IMR-90 (cell line): ENCODE results near the gene KLHL7. TPM values are rescaled to one million over a fixed set of nuclear protein-coding genes. Genes with fewer than 3 reads are reported as not detected.

ENCODE experiments used
- ATAC-seq: fragments of 200-7000 bp; cut with Tn5 transposase; 2 replicates; pipeline ENCODE4 v1.9.1; 2020; ENCODE audit warnings: low read depth, mild to moderate bottlenecking, moderate library complexity
- BruUV-seq: library from RNA; stranded (reverse); fragments of 400-500 nt; replicated peaks from 2 replicates; lab custom pipeline; 2021; lab: Mats Ljungman, UMichigan
- CTCF ChIA-PET: fragments of 300-600 bp; formaldehyde crosslinking; extraction: SDS; loops from one replicate; lab custom pipeline; 2021; ENCODE audit warnings: antibody characterized with exemption; lab: Yijun Ruan, JAX
- POLR2A ChIA-PET: fragments of 300-600 bp; sonication (Branson Sonifier 250); formaldehyde crosslinking; loops from one replicate; lab custom pipeline; 2022; ENCODE audit warnings: antibody characterized with exemption; ENCODE audit not compliant: unreplicated experiment; lab: Charles Lee
- DNase-seq: peaks from one replicate; pipeline ENCODE4 v3.0.0; 2013
- H2AFZ ChIP-seq: replicated peaks from 2 replicates; pipeline ENCODE3; 2013; ENCODE audit warnings: low read length, mild to moderate bottlenecking; ENCODE audit not compliant: poor library complexity
- H2AK5ac ChIP-seq: 2 replicates; pipeline ENCODE4 v1.6.1; 2013; ENCODE audit warnings: low read depth, low read length, inconsistent platforms
- H2AK9ac ChIP-seq: replicated peaks from 2 replicates; pipeline ENCODE3; 2013; ENCODE audit warnings: mild to moderate bottlenecking, low read depth, low read length, moderate library complexity; ENCODE audit not compliant: poor library complexity
- H2BK120ac ChIP-seq: 2 replicates; pipeline ENCODE4 v1.6.1; 2013; ENCODE audit warnings: low read depth, low read length, inconsistent platforms
- H2BK15ac ChIP-seq: 3 replicates; pipeline ENCODE4 v1.6.1; 2013; ENCODE audit warnings: low read depth, low read length, inconsistent platforms
- H2BK20ac ChIP-seq: 2 replicates; pipeline ENCODE4 v1.6.1; 2013; ENCODE audit warnings: low read depth, mild to moderate bottlenecking, inconsistent platforms, low read length, moderate library complexity
- H2BK5ac ChIP-seq: 2 replicates; pipeline ENCODE4 v1.6.1; 2013; ENCODE audit warnings: mild to moderate bottlenecking, low read depth, low read length, inconsistent platforms; ENCODE audit not compliant: poor library complexity, severe bottlenecking
- H3K14ac ChIP-seq: replicated peaks from 2 replicates; pipeline ENCODE4 v1.6.1; 2013; ENCODE audit warnings: low read depth, low read length, inconsistent platforms
- H3K18ac ChIP-seq: 2 replicates; pipeline ENCODE4 v1.6.1; 2013; ENCODE audit warnings: low read depth, low read length, control low read depth
- H3K23ac ChIP-seq: 2 replicates; pipeline ENCODE4 v1.6.1; 2013; ENCODE audit warnings: low read depth, low read length, inconsistent platforms
- H3K27ac ChIP-seq: 2 replicates; pipeline ENCODE4 v1.5.1; 2013; ENCODE audit warnings: mild to moderate bottlenecking, control low read depth, low read length; ENCODE audit not compliant: insufficient read depth
- H3K27me3 ChIP-seq: 2 replicates; pipeline ENCODE4 v1.6.1; 2013; ENCODE audit warnings: low read length; ENCODE audit not compliant: control insufficient read depth, insufficient read depth
- H3K36me3 ChIP-seq: 2 replicates; pipeline ENCODE4 v1.6.1; 2013; ENCODE audit warnings: low read length, mixed read lengths; ENCODE audit not compliant: control insufficient read depth, insufficient read depth
- H3K4ac ChIP-seq: 2 replicates; pipeline ENCODE4 v1.6.1; 2013; ENCODE audit warnings: low read depth, low read length, inconsistent platforms
- H3K4me1 ChIP-seq: 2 replicates; pipeline ENCODE4 v1.6.1; 2013; ENCODE audit warnings: low read length, mixed read lengths; ENCODE audit not compliant: control insufficient read depth, insufficient read depth
- H3K4me2 ChIP-seq: 2 replicates; pipeline ENCODE4 v1.6.1; 2013; ENCODE audit warnings: low read depth, mild to moderate bottlenecking, control low read depth, low read length, moderate library complexity
- H3K4me3 ChIP-seq: 2 replicates; pipeline ENCODE4 v1.5.1; 2013; ENCODE audit warnings: low read depth, mild to moderate bottlenecking, control low read depth, low read length, moderate library complexity; ENCODE audit not compliant: insufficient read depth
- H3K56ac ChIP-seq: 2 replicates; pipeline ENCODE4 v1.6.1; 2013; ENCODE audit warnings: low read length, inconsistent platforms; ENCODE audit not compliant: insufficient read depth; ENCODE audit errors: extremely low read depth
- H3K79me1 ChIP-seq, 2 experiments: 2 replicates each; pipeline ENCODE4 v1.6.1; 2013; ENCODE audit warnings: low read length in 2 of 2, inconsistent platforms in 1 of 2, low read depth in 1 of 2
- H3K9ac ChIP-seq: 2 replicates; pipeline ENCODE4 v1.6.1; 2013; ENCODE audit warnings: low read depth, low read length, control low read depth
- H3K9me1 ChIP-seq: 2 replicates; pipeline ENCODE4 v1.6.1; 2013; ENCODE audit warnings: low read length, inconsistent platforms; ENCODE audit not compliant: insufficient read depth
- H3K9me3 ChIP-seq: 2 replicates; pipeline ENCODE4 v1.6.1; 2013; ENCODE audit warnings: low read length; ENCODE audit not compliant: control insufficient read depth, insufficient read depth
- H4K20me1 ChIP-seq: 2 replicates; pipeline ENCODE4 v1.6.1; 2013; ENCODE audit warnings: low read length, inconsistent platforms; ENCODE audit not compliant: insufficient read depth
- H4K5ac ChIP-seq: 2 replicates; pipeline ENCODE4 v1.6.1; 2013; ENCODE audit warnings: mild to moderate bottlenecking, low read depth, low read length, control low read depth
- H4K8ac ChIP-seq, 2 experiments: 2 replicates each; pipeline ENCODE4 v1.6.1; 2013; ENCODE audit warnings: low read depth in 2 of 2, low read length in 2 of 2, control low read depth in 1 of 2, inconsistent platforms in 1 of 2
- H4K91ac ChIP-seq: 2 replicates; pipeline ENCODE4 v1.6.1; 2013; ENCODE audit warnings: low read depth, low read length, inconsistent platforms; ENCODE audit not compliant: insufficient read depth
- CEBPB ChIP-seq: IDR thresholded peaks from 2 replicates; pipeline ENCODE4 v1.6.1; 2012; ENCODE audit warnings: low read depth, low read length, improper control_type of control experiment
- ELK1 ChIP-seq: fragments of 150-350 bp; IDR thresholded peaks from 2 replicates; pipeline ENCODE4 v1.6.1; 2016; ENCODE audit warnings: low read depth, mild to moderate bottlenecking, low read length, moderate library complexity, borderline replicate concordance
- FOS ChIP-seq: fragments of 150-350 bp; IDR thresholded peaks from 2 replicates; pipeline ENCODE4 v1.6.1; 2016; ENCODE audit warnings: low read depth, low read length
- MAZ ChIP-seq: IDR thresholded peaks from 2 replicates; pipeline ENCODE4 v1.6.1; 2012; ENCODE audit warnings: low read depth, mild to moderate bottlenecking, low read length, improper control_type of control experiment, moderate library complexity, borderline replicate concordance
- MXI1 ChIP-seq: IDR thresholded peaks from 2 replicates; pipeline ENCODE4 v1.6.1; 2012; ENCODE audit warnings: low read depth, mild to moderate bottlenecking, low read length, moderate library complexity, borderline replicate concordance
- NFE2L2 ChIP-seq: fragments of 150-350 bp; IDR thresholded peaks from 2 replicates; pipeline ENCODE4 v1.6.1; 2016; ENCODE audit warnings: low read depth, mild to moderate bottlenecking, low read length
- RAD21 ChIP-seq: IDR thresholded peaks from 2 replicates; pipeline ENCODE4 v1.6.1; 2012; ENCODE audit warnings: low read length, improper control_type of control experiment
- RCOR1 ChIP-seq: IDR thresholded peaks from 2 replicates; pipeline ENCODE4 v1.6.1; 2012; ENCODE audit warnings: mild to moderate bottlenecking, low read length, improper control_type of control experiment; ENCODE audit not compliant: insufficient replicate concordance
- RFX5 ChIP-seq: IDR thresholded peaks from 2 replicates; pipeline ENCODE4 v1.8.0; 2012; ENCODE audit warnings: low read depth, mild to moderate bottlenecking, low read length, moderate library complexity
- SMC3 ChIP-seq: fragments of 150-350 bp; IDR thresholded peaks from 2 replicates; pipeline ENCODE4 v1.6.1; 2016; ENCODE audit warnings: low read depth, mild to moderate bottlenecking, antibody characterized with exemption, low read length, moderate library complexity
- WGBS, 2 experiments: methylation state at CpG; one replicate each; pipeline versions ENCODE4 v1.1.5 to v1.1.7; 2013; ENCODE audit warnings: missing lambda C conversion rate in 2 of 2; ENCODE audit not compliant: insufficient read length in 1 of 2; ENCODE audit errors: extremely low coverage in 2 of 2; 5-methylcytosine and 5-hydroxymethylcytosine counted together
- dilution Hi-C: fragments of 300-500 bp; cut with HindIII; formaldehyde crosslinking; loops from one replicate; pipeline ENCODE4 v1.14.3; 2018; ENCODE audit warnings: low sequenced_read_pairs; ENCODE audit not compliant: unreplicated experiment
- in situ Hi-C: fragments of 300-500 bp; cut with MboI; formaldehyde crosslinking; loops from 3 replicates; pipeline ENCODE4 v1.14.3; 2019; ENCODE audit warnings: low sequenced_read_pairs, inconsistent platforms, mixed read lengths
- intact Hi-C: fragments of 100-400 bp; cut with micrococcal nuclease; formaldehyde crosslinking; loops from 2 replicates; pipeline ENCODE4 v1.10.0; 2022
- polyA plus RNA-seq, 3 experiments: library from polyadenylated mRNA; depleted of rRNA; stranded (reverse); fragments of >200 nt; gene quantifications; 2 replicates each; pipeline ENCODE4 v1.2.3, GENCODE V29; 2012; ENCODE audit warnings: low replicate concordance in 1 of 3
- total RNA-seq: library from RNA; depleted of rRNA; stranded (reverse); fragments of >200 nt; gene quantifications from 2 replicates; pipeline ENCODE4 v1.2.3, GENCODE V29; 2012
- TF ChIP-seq, protein P1 (sequence below): conservative IDR thresholded peaks from 2 replicates; pipeline ENCODE4 v1.5.1; 2012; ENCODE audit warnings: mild to moderate bottlenecking, low read depth, low read length, improper control_type of control experiment
- TF ChIP-seq, protein P2 (sequence below): fragments of 150-350 bp; IDR thresholded peaks from 2 replicates; pipeline ENCODE4 v1.6.1; 2017; ENCODE audit warnings: mild to moderate bottlenecking, antibody characterized with exemption, low read length, low read depth

KLHL7 gene
- total and polyA plus RNA-seq, 2 of the 4 experiments (the other 2 are of a cell fraction) = 24.6 to 29.2 TPM

DNA sequence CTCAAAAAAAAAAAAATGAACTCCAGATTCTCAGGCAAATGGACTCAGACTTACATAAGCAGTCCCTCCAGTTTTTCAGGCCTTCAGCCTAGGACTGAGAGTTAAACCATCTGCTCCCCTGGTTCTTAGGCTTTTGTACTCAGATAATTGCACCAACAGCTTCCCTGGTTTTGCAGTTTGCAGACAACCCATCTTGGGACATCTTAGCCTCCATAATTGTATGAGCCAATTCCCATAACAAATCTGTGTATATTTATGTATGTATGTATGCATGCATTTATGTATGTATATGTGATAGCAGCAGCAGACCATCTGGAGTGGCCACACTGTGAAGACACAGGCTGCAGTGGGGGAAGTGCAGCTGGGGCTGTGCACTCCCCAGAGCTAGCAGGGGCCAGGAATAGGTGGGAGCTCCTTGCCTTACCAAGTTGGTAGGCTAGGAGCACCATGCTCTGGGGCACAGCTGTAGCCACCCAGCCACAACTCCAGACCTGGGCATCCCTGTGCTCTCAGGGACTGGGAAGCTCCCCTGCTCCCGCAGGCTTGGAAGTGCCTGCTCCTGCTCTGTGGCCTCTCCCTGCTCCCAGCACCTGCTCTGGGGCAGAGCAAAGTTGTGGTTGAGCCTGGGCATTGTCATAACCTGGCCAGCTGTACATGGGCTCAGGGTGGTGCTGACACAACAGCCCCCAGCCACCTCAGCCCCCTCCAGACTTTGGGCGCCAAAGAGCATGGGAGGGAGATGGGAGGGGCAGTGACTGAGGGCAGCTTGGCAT lies 8.9 kb upstream of the KLHL7 start:
- H3K9me3 ChIP-seq = no peaks in the 10 kb centered on the region
- H3K4me3 ChIP-seq = no peak overlapping the region
- CTCF ChIA-PET = no interaction called here
- no peak overlapping the region for H4K91ac ChIP-seq
- no peak overlapping the region for H3K4me2 ChIP-seq
- no CpG with 5 or more reads among the region's 2 CpGs for WGBS, 2 experiments
- H3K4me1 ChIP-seq = no peaks in the 10 kb centered on the region
- no peak for DNase-seq
- no TSS peak for BruUV-seq
- no peak overlapping the region for H2BK15ac ChIP-seq
- dilution Hi-C loops = no loop called here
- no peak overlapping the region for H2BK5ac ChIP-seq
- H3K27ac ChIP-seq = no peak overlapping the region
- H2AK5ac ChIP-seq = no peak overlapping the region
- no peak overlapping the region for H3K56ac ChIP-seq
- H2BK120ac ChIP-seq = no peak overlapping the region
- H3K14ac ChIP-seq = no peak overlapping the region
- H3K4ac ChIP-seq = no peak overlapping the region
- no peaks in the 10 kb centered on the region for H3K27me3 ChIP-seq
- intact Hi-C loops = no loop called here
- H4K20me1 ChIP-seq = no peaks in the 10 kb centered on the region; the same call in 1 of the 2 replicates
- H3K36me3 ChIP-seq = no peaks in the 10 kb centered on the region
- no peak overlapping the region for H3K9ac ChIP-seq
- no peak overlapping the region for H2AK9ac ChIP-seq
- H4K5ac ChIP-seq = no peak overlapping the region
- TF ChIP-seq SMC3 = no peak
- TF ChIP-seq RCOR1 = no peak
- TF ChIP-seq CEBPB = no peak
- TF ChIP-seq RFX5 = no peak
- TF ChIP-seq, protein P1, sequence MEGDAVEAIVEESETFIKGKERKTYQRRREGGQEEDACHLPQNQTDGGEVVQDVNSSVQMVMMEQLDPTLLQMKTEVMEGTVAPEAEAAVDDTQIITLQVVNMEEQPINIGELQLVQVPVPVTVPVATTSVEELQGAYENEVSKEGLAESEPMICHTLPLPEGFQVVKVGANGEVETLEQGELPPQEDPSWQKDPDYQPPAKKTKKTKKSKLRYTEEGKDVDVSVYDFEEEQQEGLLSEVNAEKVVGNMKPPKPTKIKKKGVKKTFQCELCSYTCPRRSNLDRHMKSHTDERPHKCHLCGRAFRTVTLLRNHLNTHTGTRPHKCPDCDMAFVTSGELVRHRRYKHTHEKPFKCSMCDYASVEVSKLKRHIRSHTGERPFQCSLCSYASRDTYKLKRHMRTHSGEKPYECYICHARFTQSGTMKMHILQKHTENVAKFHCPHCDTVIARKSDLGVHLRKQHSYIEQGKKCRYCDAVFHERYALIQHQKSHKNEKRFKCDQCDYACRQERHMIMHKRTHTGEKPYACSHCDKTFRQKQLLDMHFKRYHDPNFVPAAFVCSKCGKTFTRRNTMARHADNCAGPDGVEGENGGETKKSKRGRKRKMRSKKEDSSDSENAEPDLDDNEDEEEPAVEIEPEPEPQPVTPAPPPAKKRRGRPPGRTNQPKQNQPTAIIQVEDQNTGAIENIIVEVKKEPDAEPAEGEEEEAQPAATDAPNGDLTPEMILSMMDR = no peak
- no peak for TF ChIP-seq RAD21
- TF ChIP-seq, protein P2, sequence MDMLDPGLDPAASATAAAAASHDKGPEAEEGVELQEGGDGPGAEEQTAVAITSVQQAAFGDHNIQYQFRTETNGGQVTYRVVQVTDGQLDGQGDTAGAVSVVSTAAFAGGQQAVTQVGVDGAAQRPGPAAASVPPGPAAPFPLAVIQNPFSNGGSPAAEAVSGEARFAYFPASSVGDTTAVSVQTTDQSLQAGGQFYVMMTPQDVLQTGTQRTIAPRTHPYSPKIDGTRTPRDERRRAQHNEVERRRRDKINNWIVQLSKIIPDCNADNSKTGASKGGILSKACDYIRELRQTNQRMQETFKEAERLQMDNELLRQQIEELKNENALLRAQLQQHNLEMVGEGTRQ = no peak
- no peak for TF ChIP-seq ELK1
- no peak for TF ChIP-seq NFE2L2
- TF ChIP-seq MXI1 = no peak
- no peak for TF ChIP-seq MAZ
- TF ChIP-seq FOS = no peak
- POLR2A ChIA-PET = no interaction called here
- H4K8ac ChIP-seq = no peak overlapping the region
- H3K9me1 ChIP-seq = no peaks in the 10 kb centered on the region
- no peak for ATAC-seq
- H2AFZ ChIP-seq = no peak overlapping the region
- H3K79me1 ChIP-seq = no peaks in the 10 kb centered on the region
- no peak overlapping the region for H2BK20ac ChIP-seq
- H3K23ac ChIP-seq = no peak overlapping the region
- H3K18ac ChIP-seq = no peak overlapping the region
- in situ Hi-C loops = no loop called here
